RPMI8226 (cell line): ENCODE results near the gene MUCL3.
A peak's percentile ranks its signal among the peaks of the same experiment; 100 is the strongest.
"Not testable (repeated sequence)": the region's sequence is repeated elsewhere in the genome, so short reads cannot be mapped to it uniquely, and the experiment has no call there.

Experiments used
- DNase-seq: peaks from one replicate; pipeline ENCODE4 v3.0.0-alpha.2; 2015

MUCL3 gene

DNA sequence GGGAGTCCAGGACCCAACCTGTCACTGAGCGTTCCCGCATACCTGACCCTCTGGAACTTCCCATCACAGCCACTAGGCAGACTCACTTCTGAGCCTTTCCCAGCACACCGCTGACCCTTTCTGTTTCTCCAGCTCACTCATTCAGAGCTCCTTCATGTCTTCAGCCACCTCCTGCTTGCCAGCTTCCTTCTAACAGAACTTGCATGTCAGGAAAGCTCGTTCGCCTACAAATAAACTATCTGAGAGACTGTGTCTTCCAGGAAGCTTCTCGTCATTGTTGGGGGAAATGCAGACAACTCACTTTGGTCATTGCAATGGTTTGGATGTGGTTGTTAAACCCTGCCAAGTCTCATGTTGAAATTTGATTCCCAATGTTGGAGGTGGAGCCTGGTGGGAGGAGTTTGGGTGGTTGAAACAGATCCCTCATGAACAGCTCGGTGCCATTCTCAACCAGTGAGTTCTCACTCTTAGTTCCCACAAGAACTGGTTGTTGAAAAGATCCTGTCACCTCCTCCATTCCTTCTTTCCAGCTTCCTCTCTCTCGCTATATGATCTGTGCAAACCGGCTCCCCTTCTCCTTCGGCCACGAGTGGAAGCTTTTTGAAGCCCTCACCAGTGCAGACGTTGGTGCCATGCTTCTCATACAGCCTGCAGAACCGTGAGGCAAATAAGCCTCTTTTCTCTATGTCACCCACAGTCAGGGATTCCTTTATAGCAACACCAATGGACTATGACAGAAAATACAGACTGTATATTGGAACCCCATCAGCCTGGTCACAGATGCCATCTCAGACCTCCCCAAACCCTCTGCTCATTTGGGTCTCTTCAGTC is 41.4 kb downstream of the MUCL3 start:
- DNase-seq, result peak; percentile 31

DNA sequence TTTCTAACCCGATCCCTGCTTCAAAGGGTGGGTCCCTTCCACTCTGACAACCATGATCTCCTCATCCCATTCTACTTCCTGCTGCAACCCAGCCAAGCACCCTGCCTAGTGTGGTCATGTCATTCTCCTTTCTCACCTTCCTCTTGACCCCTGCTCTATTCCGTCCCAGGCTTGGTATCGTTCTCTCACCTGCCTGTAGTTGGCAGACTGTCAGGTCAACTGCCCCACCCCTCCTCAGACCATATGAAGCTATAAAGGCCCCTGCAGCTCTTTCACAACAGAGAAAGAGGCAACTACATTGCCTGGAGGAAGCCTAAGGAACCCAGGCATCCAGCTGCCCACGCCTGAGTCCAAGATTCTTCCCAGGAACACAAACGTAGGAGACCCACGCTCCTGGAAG is 42.7 kb downstream of the MUCL3 start, which contains the start of gene MUC21:
MUC21 (plus strand) TSS at position 280 of the 400 bp plus-strand sequence. CDS start 241 bp downstream, outside the sequence.
- peak; percentile 85 for DNase-seq

- DNase-seq, result peak; percentile 54
Observed at GRCh38 chr6:30985490-30985889, 44.7 kb downstream of the MUCL3 start.

- no peak for DNase-seq
Observed at GRCh38 chr6:30987304-30987703, 46.5 kb downstream of the MUCL3 start.

GRCh38 chr6:30988209-30988825 is 47.5 kb downstream of the MUCL3 start:
- DNase-seq, result no peak

DNA sequence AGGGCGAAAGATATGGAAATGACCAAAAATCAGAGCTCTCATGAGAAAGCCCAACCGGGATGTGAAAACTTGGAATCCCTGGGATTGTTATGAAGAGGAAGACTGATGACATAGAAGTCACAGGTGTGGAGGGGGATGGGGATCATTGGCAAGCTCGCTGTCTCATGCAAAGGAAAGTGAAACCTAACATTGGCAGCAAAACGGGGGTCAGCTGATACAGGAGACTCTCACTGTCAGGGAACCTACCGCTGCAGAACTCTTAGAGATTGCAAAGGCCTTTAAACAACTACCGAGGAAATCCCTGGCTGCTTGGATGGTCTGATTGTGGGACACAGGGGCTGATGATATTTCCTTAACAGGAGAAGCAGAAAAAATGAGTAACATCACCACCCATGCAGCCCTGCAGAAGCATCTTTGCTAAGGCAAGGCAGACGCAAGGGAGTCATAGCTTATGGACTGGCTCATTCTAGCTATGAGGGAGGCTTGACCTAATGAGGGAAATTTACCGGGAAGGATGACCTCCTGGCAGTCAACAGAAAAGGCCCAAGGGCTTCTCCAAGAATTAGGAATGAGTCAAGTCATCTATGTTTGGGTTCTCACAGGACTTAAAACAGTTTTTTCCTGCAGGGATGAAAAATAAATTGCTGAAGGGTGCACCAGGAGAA is 49.8 kb downstream of the MUCL3 start:
- peak; percentile 88 for DNase-seq

DNA sequence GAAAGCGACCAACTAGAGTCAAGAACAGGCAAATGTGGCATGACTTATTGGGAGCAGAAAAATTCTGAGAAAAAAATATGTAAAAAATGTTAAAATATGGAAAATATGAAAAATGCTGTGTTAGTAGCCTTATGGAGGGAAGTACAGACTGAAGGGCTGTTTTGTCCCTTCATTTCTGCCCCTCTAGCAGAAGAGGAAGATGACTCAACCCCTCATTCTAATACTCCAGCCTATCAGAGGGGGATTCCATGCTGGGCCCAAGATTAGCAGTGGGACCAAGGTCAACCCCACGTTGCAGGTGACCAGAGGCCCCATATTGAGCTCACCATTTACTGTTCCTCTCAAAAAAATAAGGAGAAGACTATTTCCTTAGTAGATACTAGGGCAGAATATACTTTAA is 51.1 kb downstream of the MUCL3 start:
- no peak for DNase-seq

DNA sequence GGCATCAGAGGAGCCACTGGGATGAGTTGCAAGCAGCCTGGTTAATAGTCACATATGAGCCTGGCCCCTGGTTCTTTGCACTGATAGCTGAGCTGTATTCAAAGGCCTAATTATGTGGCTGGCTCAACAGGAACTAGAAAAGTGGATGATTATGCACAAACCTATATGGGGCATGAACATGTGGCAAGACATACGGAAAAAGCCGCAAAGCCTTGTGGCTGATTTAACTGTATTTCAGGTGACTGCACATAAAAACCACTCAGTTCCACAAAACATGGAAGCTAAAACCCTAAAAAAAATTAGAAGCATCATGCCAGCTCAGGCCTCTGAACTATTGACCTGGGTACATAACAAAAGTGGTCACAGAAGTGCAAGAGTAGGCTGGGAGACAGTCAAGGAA is 56.5 kb downstream of the MUCL3 start:
- DNase-seq, result no peak

- DNase-seq, result no peak
Observed at GRCh38 chr6:30998785-30999184, 58.0 kb downstream of the MUCL3 start.

- DNase-seq, result not testable (repeated sequence)
Observed at GRCh38 chr6:31000067-31000860, 59.5 kb downstream of the MUCL3 start.

DNA sequence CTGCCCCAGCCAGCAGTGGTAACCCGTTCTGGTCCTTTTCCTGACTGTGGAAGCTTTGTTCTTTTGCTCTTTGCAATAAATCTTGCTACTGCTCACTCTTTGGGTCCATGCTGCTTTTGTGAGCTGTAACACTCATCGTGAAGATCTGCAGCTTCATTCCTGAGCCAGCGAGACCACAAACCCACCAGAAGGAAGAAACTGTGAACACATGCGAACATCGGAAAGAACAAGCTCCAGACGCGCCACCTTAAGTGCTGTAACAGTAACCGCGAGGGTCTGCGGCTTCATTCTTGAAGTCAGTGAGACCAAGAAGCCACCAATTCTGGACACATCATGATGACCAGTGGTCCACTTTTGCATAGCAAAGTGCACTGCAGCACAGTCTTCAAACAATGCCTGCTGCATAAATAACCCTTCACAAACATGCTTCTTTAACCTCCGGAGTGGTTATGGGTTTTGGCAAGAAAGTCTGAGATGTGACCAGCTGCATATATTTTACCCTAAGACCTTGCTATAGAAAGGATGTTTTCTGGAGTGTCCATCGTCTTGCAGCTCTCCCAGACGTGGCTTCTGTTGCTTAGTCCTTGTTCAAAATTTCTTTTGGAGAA is 60.6 kb downstream of the MUCL3 start:
- DNase-seq, result no peak

GRCh38 chr6:31002471-31002870 is 61.7 kb downstream of the MUCL3 start:
- DNase-seq, result no peak
